Measurements from ENCODE around the gene RAB28. TPM values are rescaled to one million over a fixed set of nuclear protein-coding genes. Genes with fewer than 3 reads are reported as not detected.

Gene RAB28
- total and polyA plus RNA-seq, 2 of the 8 experiments (the other 6 are each of a cell fraction or from before 2014, with no cell fraction given) = 16.0 to 18.7 TPM

DNA sequence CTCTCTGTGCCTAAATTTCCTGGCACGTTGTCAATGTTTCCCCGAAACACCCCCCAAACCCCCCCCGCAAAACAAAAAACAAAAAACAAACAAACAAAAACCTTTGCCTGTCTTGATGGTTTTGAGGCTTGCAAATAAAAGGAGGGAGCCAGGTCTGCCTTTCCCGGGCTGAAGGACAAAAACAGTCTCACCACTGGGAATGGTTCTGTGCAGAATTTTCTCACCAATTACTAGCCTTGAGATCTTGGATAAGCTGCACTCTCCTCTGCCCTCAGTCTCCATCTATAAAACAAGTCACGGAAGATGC, 44.6 kb upstream of the RAB28 start:
- no peak overlapping the region for H3K27ac ChIP-seq (ENCODE audit: low read depth, low read length)
- ChIA-PET POLR2A (ENCODE audit: partially characterized antibody) (interaction anchor here (4.2 to 5.6 kb wide), 2 partner anchors 13 to 14 kb away, joined by 24 to 37 read pairs; partner anchors contain the start of gene NKX3-2), CTCF (ENCODE audit: partially characterized antibody) (interaction anchor here (2.0 to 13.6 kb wide), 2 partner anchors 8 to 13 kb away, joined by 9 to 132 read pairs; partner anchors contain the start of gene NKX3-2)
- peaks cover 9 to 15% of the 10 kb centered on the region in 2 experiments for H4K20me1 ChIP-seq (replicated peaks in 1 of 2; ENCODE audit: control insufficient read depth in 1 of 2, insufficient read depth in 2 of 2, low read length in 2 of 2)
- no peak overlapping the region for H4K91ac ChIP-seq (replicated peaks; ENCODE audit: insufficient read length, low read length)
- H3K9me3 ChIP-seq (ENCODE audit: insufficient read depth in 2 of 2, low read depth in 1 of 2, low read length in 1 of 2) = peaks cover 8 to 12% of the 10 kb centered on the region in 2 experiments
- H3K14ac ChIP-seq (ENCODE audit: insufficient read length) = no peak overlapping the region
- H2BK20ac ChIP-seq (ENCODE audit: low read length) = 0 out of 2 replicates have a peak overlapping the region, but pooled peaks have one; percentile 55
- no peak overlapping the region for H4K5ac ChIP-seq (ENCODE audit: insufficient read length, low read depth, low read length)
- no peak overlapping the region for H4K8ac ChIP-seq (ENCODE audit: extremely low read depth, insufficient read depth, low read length)
- no peak overlapping the region for H2BK15ac ChIP-seq (ENCODE audit: low read length)
- peaks cover 0 to 8% (median 2%) of the 10 kb centered on the region in 4 experiments; a peak in 2 of 8 replicates for H3K36me3 ChIP-seq (ENCODE audit: control insufficient read depth in 2 of 4, insufficient read depth in 4 of 4, low read length in 3 of 4)
- peak overlapping the region; percentile 94 for H2BK12ac ChIP-seq (ENCODE audit: low read depth, low read length)
- no peaks in the 10 kb centered on the region for H3K79me1 ChIP-seq (ENCODE audit: low read depth, low read length)
- 5% methylated on average over 5 of the region's 5 CpGs; no CpG with 5 or more reads in 1 of the 2 experiments for WGBS, 2 experiments (ENCODE audit: extremely low coverage in 1 of 2, insufficient coverage in 1 of 2, insufficient read length in 1 of 2, insufficient replicate concordance in 2 of 2, low coverage in 1 of 2, low lambda C conversion rate in 2 of 2, missing lambda C conversion rate in 1 of 2)
- H2BK5ac ChIP-seq (ENCODE audit: low read depth, low read length) = no peak overlapping the region
- H3K9ac ChIP-seq (replicated peaks in 1 of 4; ENCODE audit: extremely low read depth in 1 of 4, low read depth in 3 of 4, low read length in 3 of 4) = no peak overlapping the region
- H3K18ac ChIP-seq (ENCODE audit: extremely low read depth, low read length) = no peak overlapping the region
- peak overlapping the region; percentile 36 for H2BK120ac ChIP-seq (replicated peaks; ENCODE audit: low read depth, low read length)
- H3K4ac ChIP-seq (replicated peaks; ENCODE audit: insufficient read length, low read depth, low read length) = no peak overlapping the region
- peaks cover 4% of the 10 kb centered on the region for H3K23me2 ChIP-seq (ENCODE audit: low read depth, low read length)
- no peak overlapping the region for H3K56ac ChIP-seq (replicated peaks; ENCODE audit: insufficient read length, low read depth, low read length)
- peak overlapping the region; percentile 50 to 78 for H3K4me2 ChIP-seq (ENCODE audit: insufficient read depth in 1 of 2, low read depth in 2 of 2, low read length in 2 of 2)
- H3K79me2 ChIP-seq (ENCODE audit: control insufficient read depth in 1 of 2, insufficient read depth in 2 of 2, low read length in 2 of 2) = no peaks in the 10 kb centered on the region
- H3K4me3 ChIP-seq (ENCODE audit: extremely low read depth in 1 of 4, insufficient read depth in 2 of 4, low read depth in 3 of 4, low read length in 4 of 4) = peak overlapping the region in 1 of 4 experiments; percentile 39; a peak in 3 of 8 replicates
- FAIRE-seq (no peak), DNase-seq (ENCODE audit: low read depth in 1 of 2, low spot score in 2 of 2) (no peak)
- peaks cover 13 to 48% (median 25%) of the 10 kb centered on the region in 4 experiments for H3K4me1 ChIP-seq (replicated peaks in 1 of 4; ENCODE audit: control insufficient read depth in 3 of 4, insufficient read depth in 4 of 4, low read length in 3 of 4)
- no peak overlapping the region for H2AK5ac ChIP-seq (ENCODE audit: low read depth, low read length)
- no peak overlapping the region for H2AFZ ChIP-seq (ENCODE audit: low read length)
- peaks cover 90 to 100% (median 98%) of the 10 kb centered on the region in 4 experiments for H3K27me3 ChIP-seq (replicated peaks in 1 of 4; ENCODE audit: control insufficient read depth in 3 of 4, extremely low read depth in 1 of 4, insufficient read depth in 3 of 4, low read length in 3 of 4)
- H3K23ac ChIP-seq (ENCODE audit: insufficient read length) = no peak overlapping the region
- TF ChIP-seq SRF (IDR thresholded peaks at IDR 0.05; ENCODE audit: low read depth, low read length) (no peak), TEAD4 (IDR thresholded peaks at IDR 0.05; ENCODE audit: low read depth, low read length) (no peak), SIRT6 (IDR thresholded peaks at IDR 0.05; ENCODE audit: low read length) (no peak), EP300 (IDR thresholded peaks at IDR 0.05; ENCODE audit: borderline replicate concordance in 1 of 2, low read depth in 2 of 2, low read length in 2 of 2) (no peak), GTF2F1 (IDR thresholded peaks at IDR 0.05; ENCODE audit: borderline replicate concordance, low read depth, low read length) (no peak), BRCA1 (IDR thresholded peaks at IDR 0.05; ENCODE audit: low read depth, low read length) (no peak), KDM5A (IDR thresholded peaks at IDR 0.05; ENCODE audit: low read length) (no peak), BACH1 (IDR thresholded peaks at IDR 0.05; ENCODE audit: low read length) (no peak), CBX8 (IDR thresholded peaks at IDR 0.05; ENCODE audit: borderline replicate concordance, low read depth, low read length) (no peak), PHF8 (conservative IDR thresholded peaks at IDR 0.05; ENCODE audit: low read depth, low read length) (no peak), SUZ12 (IDR thresholded peaks at IDR 0.05; ENCODE audit: low read length) (no peak), RXRA (IDR thresholded peaks at IDR 0.05; ENCODE audit: insufficient read depth, low read depth, low read length) (no peak), ASH2L (IDR thresholded peaks at IDR 0.05; ENCODE audit: low read length) (no peak)
- TF ChIP-seq, protein P1, sequence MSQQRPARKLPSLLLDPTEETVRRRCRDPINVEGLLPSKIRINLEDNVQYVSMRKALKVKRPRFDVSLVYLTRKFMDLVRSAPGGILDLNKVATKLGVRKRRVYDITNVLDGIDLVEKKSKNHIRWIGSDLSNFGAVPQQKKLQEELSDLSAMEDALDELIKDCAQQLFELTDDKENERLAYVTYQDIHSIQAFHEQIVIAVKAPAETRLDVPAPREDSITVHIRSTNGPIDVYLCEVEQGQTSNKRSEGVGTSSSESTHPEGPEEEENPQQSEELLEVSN (IDR thresholded peaks at IDR 0.05) = no peak

Measured in H1 (cell line).